Activated naive CD4-positive, alpha-beta T cell treated with anti-CD3 and anti-CD28 coated beads, Interleukin-2, amount 10 ng/mL, durations not matched to agents 7 days and 5 days (primary cell): Measurements from ENCODE around the gene NLN.
"Not testable (repeated sequence)": the region's sequence is repeated elsewhere in the genome, so short reads cannot be mapped to it uniquely, and the experiment has no call there.

Source experiments
- CTCF ChIA-PET: fragments of 350-600 bp; sonication (Branson Sonifier 250); formaldehyde crosslinking; loops from one replicate; lab custom pipeline; 2021; ENCODE audit warnings: antibody characterized with exemption; lab: Charles Lee
- DNase-seq: peaks from one replicate; pipeline ENCODE4 v3.0.0-alpha.2; 2020
- H3K27ac Mint-ChIP-seq: one replicate; pipeline ENCODE4 v1.8.0; 2021; ENCODE audit warnings: mild to moderate bottlenecking, moderate library complexity, mixed read lengths
- H3K27me3 Mint-ChIP-seq: one replicate; pipeline ENCODE4 v1.8.0; 2021; ENCODE audit warnings: mild to moderate bottlenecking, mixed read lengths
- H3K36me3 Mint-ChIP-seq: one replicate; pipeline ENCODE4 v1.8.0; 2021; ENCODE audit warnings: mixed read lengths
- H3K4me1 Mint-ChIP-seq: one replicate; pipeline ENCODE4 v1.8.0; 2021; ENCODE audit warnings: mixed read lengths
- H3K4me3 Mint-ChIP-seq: one replicate; pipeline ENCODE4 v1.8.0; 2021; ENCODE audit warnings: mild to moderate bottlenecking, moderate library complexity, mixed read lengths
- H3K9me3 Mint-ChIP-seq: one replicate; pipeline ENCODE4 v1.8.0; 2021; ENCODE audit warnings: mixed read lengths

NLN gene

GRCh38 chr5:65718576-65719310 lies 3.3 kb upstream of the NLN start:
- H3K9me3 Mint-ChIP-seq: no peaks in the 10 kb centered on the region
- peaks cover 17% of the 10 kb centered on the region for H3K36me3 Mint-ChIP-seq
- CTCF ChIA-PET: interaction anchor here (0.6 kb wide), 1 partner anchor 166 kb away, joined by 4 read pairs; no protein-coding TSS in a partner anchor
- H3K4me3 Mint-ChIP-seq: peak overlapping the region; percentile 92
- no peak for DNase-seq
- no peaks in the 10 kb centered on the region for H3K27me3 Mint-ChIP-seq
- peak overlapping the region; percentile 89 for H3K27ac Mint-ChIP-seq
- H3K4me1 Mint-ChIP-seq: peaks cover 35% of the 10 kb centered on the region

GRCh38 chr5:65721050-65721719 lies 820 bp upstream of the NLN start:
- CTCF ChIA-PET: interaction anchor here (0.8 to 1.2 kb wide), 2 partner anchors 10 to 97 kb away, joined by 3 to 4 read pairs; partner anchors contain the start of gene TRIM23
- peak; percentile 40 for DNase-seq
- Mint-ChIP-seq H3K4me3 (peak overlapping the region; percentile 92), H3K27me3 (no peaks in the 10 kb centered on the region), H3K36me3 (peaks cover 9% of the 10 kb centered on the region), H3K9me3 (no peaks in the 10 kb centered on the region), H3K27ac (peak overlapping the region; percentile 89), H3K4me1 (peaks cover 41% of the 10 kb centered on the region)

GRCh38 chr5:65722575-65723403 lies 784 bp downstream of the NLN start:
- no peak for DNase-seq
- peak overlapping the region; percentile 88 for H3K27ac Mint-ChIP-seq

GRCh38 chr5:65727491-65728156 lies 5.6 kb downstream of the NLN start:
- Mint-ChIP-seq H3K27me3 (no peaks in the 10 kb centered on the region), H3K4me3 (no peak overlapping the region), H3K9me3 (no peaks in the 10 kb centered on the region), H3K36me3 (peaks cover 2% of the 10 kb centered on the region), H3K27ac (no peak overlapping the region), H3K4me1 (peaks cover 17% of the 10 kb centered on the region)
- CTCF ChIA-PET: interaction anchor here (1.4 kb wide), 1 partner anchor 16 kb away, joined by 4 read pairs; no protein-coding TSS in a partner anchor
- DNase-seq: no peak

More at GRCh38 chr5:65722575-65723403, 784 bp downstream of the NLN start:
- no peaks in the 10 kb centered on the region for H3K27me3 Mint-ChIP-seq
- CTCF ChIA-PET: no interaction called here
- H3K9me3 Mint-ChIP-seq: no peaks in the 10 kb centered on the region
- peaks cover 41% of the 10 kb centered on the region for H3K4me1 Mint-ChIP-seq
- peaks cover 9% of the 10 kb centered on the region for H3K36me3 Mint-ChIP-seq
- H3K4me3 Mint-ChIP-seq: peak overlapping the region; percentile 92

- H3K9me3 Mint-ChIP-seq: no peaks in the 10 kb centered on the region
- peaks cover 11% of the 10 kb centered on the region for H3K4me1 Mint-ChIP-seq
- no peak overlapping the region for H3K4me3 Mint-ChIP-seq
Measured at GRCh38 chr5:65728218-65728617, 6.2 kb downstream of the NLN start.

GRCh38 chr5:65730910-65731309 lies 8.9 kb downstream of the NLN start:
- H3K4me1 Mint-ChIP-seq: peaks cover 8% of the 10 kb centered on the region
- no peaks in the 10 kb centered on the region for H3K27me3 Mint-ChIP-seq
- DNase-seq: no peak
- CTCF ChIA-PET: no interaction called here
- H3K36me3 Mint-ChIP-seq: no peaks in the 10 kb centered on the region
- no peak overlapping the region for H3K27ac Mint-ChIP-seq
- no peak overlapping the region for H3K4me3 Mint-ChIP-seq
- H3K9me3 Mint-ChIP-seq: no peaks in the 10 kb centered on the region

More at GRCh38 chr5:65728218-65728617, 6.2 kb downstream of the NLN start:
- no peaks in the 10 kb centered on the region for H3K27me3 Mint-ChIP-seq
- H3K27ac Mint-ChIP-seq: no peak overlapping the region
- H3K36me3 Mint-ChIP-seq: peaks cover 2% of the 10 kb centered on the region
- CTCF ChIA-PET: no interaction called here
- no peak for DNase-seq

GRCh38 chr5:65732046-65732445 lies 10.0 kb downstream of the NLN start:
- H3K4me1 Mint-ChIP-seq, H3K27ac Mint-ChIP-seq, H3K4me3 Mint-ChIP-seq, DNase-seq, CTCF ChIA-PET, H3K9me3 Mint-ChIP-seq, H3K27me3 Mint-ChIP-seq, H3K36me3 Mint-ChIP-seq: not testable (repeated sequence)

GRCh38 chr5:65734196-65734775 lies 12.3 kb downstream of the NLN start:
- H3K4me3 Mint-ChIP-seq, DNase-seq, H3K27me3 Mint-ChIP-seq, H3K4me1 Mint-ChIP-seq, H3K27ac Mint-ChIP-seq, H3K36me3 Mint-ChIP-seq, H3K9me3 Mint-ChIP-seq, CTCF ChIA-PET: not testable (repeated sequence)

GRCh38 chr5:65734921-65735320 lies 12.9 kb downstream of the NLN start:
- DNase-seq: no peak
- H3K4me1 Mint-ChIP-seq: peaks cover 8% of the 10 kb centered on the region
- H3K9me3 Mint-ChIP-seq: peaks cover 2% of the 10 kb centered on the region
- CTCF ChIA-PET: no interaction called here
- H3K27ac Mint-ChIP-seq: no peak overlapping the region
- H3K36me3 Mint-ChIP-seq: no peaks in the 10 kb centered on the region
- no peaks in the 10 kb centered on the region for H3K27me3 Mint-ChIP-seq
- no peak overlapping the region for H3K4me3 Mint-ChIP-seq

GRCh38 chr5:65736011-65736410 lies 14.0 kb downstream of the NLN start:
- Mint-ChIP-seq H3K27me3 (no peaks in the 10 kb centered on the region), H3K4me3 (no peak overlapping the region), H3K4me1 (peaks cover 11% of the 10 kb centered on the region), H3K9me3 (peaks cover 2% of the 10 kb centered on the region), H3K27ac (no peak overlapping the region), H3K36me3 (no peaks in the 10 kb centered on the region)
- CTCF ChIA-PET: no interaction called here
- DNase-seq: no peak

GRCh38 chr5:65737842-65738241 lies 15.8 kb downstream of the NLN start:
- no peak for DNase-seq
- Mint-ChIP-seq H3K4me3 (no peak overlapping the region), H3K27me3 (no peaks in the 10 kb centered on the region), H3K36me3 (no peaks in the 10 kb centered on the region), H3K27ac (no peak overlapping the region), H3K9me3 (peaks cover 2% of the 10 kb centered on the region), H3K4me1 (peaks cover 11% of the 10 kb centered on the region)
- CTCF ChIA-PET: interaction anchor here (0.7 kb wide), 1 partner anchor 183 kb away, joined by 3 read pairs; no protein-coding TSS in a partner anchor

GRCh38 chr5:65738305-65738704 lies 16.3 kb downstream of the NLN start:
- Mint-ChIP-seq H3K27me3 (no peaks in the 10 kb centered on the region), H3K4me1 (peaks cover 11% of the 10 kb centered on the region), H3K27ac (no peak overlapping the region), H3K36me3 (no peaks in the 10 kb centered on the region), H3K9me3 (peaks cover 2% of the 10 kb centered on the region), H3K4me3 (no peak overlapping the region)
- CTCF ChIA-PET: no interaction called here
- no peak for DNase-seq

- CTCF ChIA-PET: no interaction called here
- Mint-ChIP-seq H3K4me3 (no peak overlapping the region), H3K9me3 (peaks cover 2% of the 10 kb centered on the region), H3K4me1 (peaks cover 11% of the 10 kb centered on the region), H3K36me3 (no peaks in the 10 kb centered on the region), H3K27ac (no peak overlapping the region), H3K27me3 (no peaks in the 10 kb centered on the region)
- DNase-seq: no peak
Measured at GRCh38 chr5:65739162-65739561, 17.2 kb downstream of the NLN start.
